GM21576 (cell line): ENCODE data around the gene C15orf62.

Source experiments
- ATAC-seq: cut with Tn5 transposase; IDR thresholded peaks from one replicate; pipeline ENCODE4 v1.9.1; 2021; ENCODE audit warnings: mild to moderate bottlenecking, moderate library complexity; ENCODE audit not compliant: unreplicated experiment

C15orf62 gene

GRCh38 chr15:40754883-40755811 is 14.6 kb upstream of the C15orf62 start, which contains the start of gene RMDN3:
Gene RMDN3 (minus strand): TSS chr15:40755254. CDS start chr15:40754783, 471 bp downstream.
- peak; percentile 61 for ATAC-seq

GRCh38 chr15:40755812-40756208 is 14.0 kb upstream of the C15orf62 start:
- ATAC-seq, result no peak

- no peak for ATAC-seq
Observed at GRCh38 chr15:40756938-40757337, 12.8 kb upstream of the C15orf62 start.

GRCh38 chr15:40759961-40760360 is 9.8 kb upstream of the C15orf62 start:
- no peak for ATAC-seq

GRCh38 chr15:40762919-40763800 is 6.6 kb upstream of the C15orf62 start:
- ATAC-seq, result no peak

- ATAC-seq, result peak; percentile 50
Observed at GRCh38 chr15:40763801-40764628, 5.8 kb upstream of the C15orf62 start, which contains the start of gene GCHFR. Gene GCHFR (plus strand): TSS chr15:40764068. CDS start chr15:40764181, 113 bp downstream.

GRCh38 chr15:40764629-40765103 is 5.1 kb upstream of the C15orf62 start:
- no peak for ATAC-seq

- no peak for ATAC-seq
Observed at GRCh38 chr15:40766194-40766815, 3.5 kb upstream of the C15orf62 start.

GRCh38 chr15:40766906-40767837 is 2.6 kb upstream of the C15orf62 start:
- no peak for ATAC-seq

- ATAC-seq, result no peak
Observed at GRCh38 chr15:40767838-40768500, 1.8 kb upstream of the C15orf62 start.

- no peak for ATAC-seq
Observed at GRCh38 chr15:40768521-40769273, 1.1 kb upstream of the C15orf62 start.

- no peak for ATAC-seq
Observed at GRCh38 chr15:40770147-40770721, 454 bp downstream of the C15orf62 start.

- ATAC-seq, result no peak
Observed at GRCh38 chr15:40771242-40771641, 1.5 kb downstream of the C15orf62 start.

GRCh38 chr15:40772014-40772413 is 2.2 kb downstream of the C15orf62 start:
- ATAC-seq, result no peak

- ATAC-seq, result no peak
Observed at GRCh38 chr15:40773496-40773895, 3.7 kb downstream of the C15orf62 start.

- no peak for ATAC-seq
Observed at GRCh38 chr15:40773902-40774301, 4.1 kb downstream of the C15orf62 start.

- no peak for ATAC-seq
Observed at GRCh38 chr15:40775007-40775406, 5.2 kb downstream of the C15orf62 start.
